HG03039 (cell line): ENCODE measurements around the gene SCGB1D1.

ENCODE experiments used
- ATAC-seq: cut with Tn5 transposase; IDR thresholded peaks from one replicate; pipeline ENCODE4 v1.9.1; 2021; ENCODE audit warnings: mild to moderate bottlenecking, moderate library complexity; ENCODE audit not compliant: unreplicated experiment

Gene SCGB1D1

GRCh38 chr11:62221498-62221897 is 31.5 kb downstream of the SCGB1D1 start:
- no peak for ATAC-seq

GRCh38 chr11:62223095-62223494 is 33.1 kb downstream of the SCGB1D1 start:
- ATAC-seq, result no peak

DNA sequence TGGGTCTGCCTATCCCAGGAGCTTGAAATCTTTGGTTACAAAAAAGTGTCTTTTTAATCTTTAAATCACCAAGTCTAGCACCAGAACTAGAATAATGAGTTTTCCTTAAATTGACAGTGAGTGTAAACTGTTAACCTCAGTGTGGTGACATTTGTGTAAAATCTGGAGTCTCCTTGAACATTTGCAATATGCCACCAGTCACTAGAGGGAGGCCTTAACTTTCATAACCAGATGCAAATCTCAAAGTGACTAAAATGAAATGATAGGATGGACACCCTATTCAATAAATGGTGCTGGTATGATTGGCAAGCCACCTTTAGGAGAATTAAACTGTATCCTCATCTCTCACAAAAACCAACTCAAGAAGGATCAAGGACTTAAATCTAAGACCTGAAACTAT is 43.7 kb downstream of the SCGB1D1 start:
- ATAC-seq, result no peak

GRCh38 chr11:62236187-62236586 is 46.2 kb downstream of the SCGB1D1 start:
- ATAC-seq, result no peak

- no peak for ATAC-seq
These were observed 47.5 kb downstream of the SCGB1D1 start for GRCh38 chr11:62237499-62237898.

- ATAC-seq, result no peak
These were observed 48.1 kb downstream of the SCGB1D1 start for GRCh38 chr11:62238151-62238550.

GRCh38 chr11:62241095-62241494 is 51.1 kb downstream of the SCGB1D1 start:
- no peak for ATAC-seq

DNA sequence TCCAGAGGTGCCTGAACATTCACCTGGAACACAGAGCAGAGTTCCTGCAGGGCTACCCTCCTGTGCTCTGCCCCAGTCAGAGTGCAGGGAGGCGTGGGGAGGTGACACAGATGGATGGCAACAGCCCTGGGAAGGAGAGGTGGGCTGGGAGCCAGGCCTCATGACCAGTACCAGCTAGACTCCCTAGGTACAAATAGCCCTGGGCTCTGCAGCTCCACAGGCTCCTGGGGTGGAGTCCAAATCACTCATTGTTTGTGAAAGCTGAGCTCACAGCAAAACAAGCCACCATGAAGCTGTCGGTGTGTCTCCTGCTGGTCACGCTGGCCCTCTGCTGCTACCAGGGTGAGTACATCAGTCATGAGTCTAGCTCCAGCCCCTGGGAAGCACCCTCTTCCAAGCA is 52.0 kb downstream of the SCGB1D1 start, which contains the start of gene SCGB1D2:
SCGB1D2 (plus strand) TSS at position 219 of the 400 bp plus-strand sequence; CDS start at position 288, 69 bp downstream.
- no peak for ATAC-seq
